ENCODE results near the gene CELF5.

- TF ChIP-seq CTCF (conservative IDR thresholded peaks at IDR 0.05; ENCODE audit: low read depth in 2 of 2): no peak
- TF ChIP-seq EZH2 (IDR thresholded peaks at IDR 0.05; ENCODE audit: low read depth, unreplicated experiment): no peak
- TF ChIP-seq POLR2AphosphoS5 (IDR thresholded peaks at IDR 0.05; ENCODE audit: low read depth): no peak
- TF ChIP-seq REST (IDR thresholded peaks at IDR 0.05; ENCODE audit: unreplicated experiment): no peak
- TF ChIP-seq ZNF462 (CRISPR knock-in tag; IDR thresholded peaks at IDR 0.05): no peak
- no peak for TF ChIP-seq ZNF114 (CRISPR knock-in tag; IDR thresholded peaks at IDR 0.05)
- TF ChIP-seq CREB1 (CRISPR knock-in tag; IDR thresholded peaks at IDR 0.05; ENCODE audit: low read depth): no peak
- TF ChIP-seq EZH2phosphoT487 (IDR thresholded peaks at IDR 0.05; ENCODE audit: unreplicated experiment): no peak
- no peak for TF ChIP-seq STAT1 (IDR thresholded peaks at IDR 0.05; ENCODE audit: unreplicated experiment)
- no peak for TF ChIP-seq ETS1 (IDR thresholded peaks at IDR 0.05)
- TF ChIP-seq JUNB (IDR thresholded peaks at IDR 0.05; ENCODE audit: unreplicated experiment): no peak
- TF ChIP-seq ZNF331 (CRISPR knock-in tag; IDR thresholded peaks at IDR 0.05; ENCODE audit: low read depth): no peak
- TF ChIP-seq NANOG (IDR thresholded peaks at IDR 0.05; ENCODE audit: borderline replicate concordance): no peak
These were observed 16.8 kb upstream of the CELF5 start for GRCh38 chr19:3207461-3208242.

Measured in GM23338 (cell line).